Measurements from ENCODE around the gene CCDC51. TPM values are rescaled to one million over a fixed set of nuclear protein-coding genes. Genes with fewer than 3 reads are reported as not detected.

The CCDC51 gene
- total and polyA plus RNA-seq, 2 of the 13 experiments (the other 11 are each of a cell fraction or from before 2014, with no cell fraction given), result 18.1 to 29.4 TPM

DNA sequence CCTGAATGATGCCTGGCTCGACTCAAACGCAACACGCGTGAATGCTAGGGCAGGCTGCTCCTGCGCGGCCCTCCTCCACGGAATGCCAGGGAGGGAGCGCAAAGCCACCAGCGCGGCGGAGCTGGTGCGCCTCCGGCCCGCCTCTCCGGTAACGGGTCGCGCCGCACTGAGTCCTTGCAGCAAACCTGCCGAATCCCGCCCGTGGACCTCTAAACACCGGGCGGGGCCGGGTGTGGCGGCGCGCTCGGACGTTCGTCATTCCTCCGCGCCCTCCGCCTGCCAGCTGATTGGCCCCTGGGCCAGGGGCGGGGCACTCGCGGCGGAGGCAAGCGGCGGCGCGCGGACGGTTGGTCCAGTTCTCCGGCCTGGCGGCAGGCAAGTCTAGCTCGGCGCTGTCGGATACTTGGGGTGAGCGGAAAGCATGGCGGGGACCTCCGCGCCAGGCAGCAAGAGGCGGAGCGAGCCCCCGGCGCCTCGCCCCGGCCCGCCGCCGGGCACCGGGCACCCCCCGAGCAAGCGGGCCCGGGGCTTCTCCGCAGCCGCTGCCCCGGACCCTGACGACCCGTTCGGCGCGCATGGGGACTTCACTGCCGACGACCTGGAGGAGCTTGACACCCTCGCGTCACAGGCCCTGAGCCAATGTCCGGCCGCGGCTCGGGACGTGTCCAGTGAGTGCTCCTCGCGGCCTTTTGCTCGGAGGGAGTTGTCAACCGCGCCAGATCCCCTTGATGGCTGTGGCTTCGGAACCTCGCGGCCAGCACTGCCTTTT is 6.7 kb upstream of the CCDC51 start, which contains the start of gene ATRIP (continued):
- TF ChIP-seq, protein P1, sequence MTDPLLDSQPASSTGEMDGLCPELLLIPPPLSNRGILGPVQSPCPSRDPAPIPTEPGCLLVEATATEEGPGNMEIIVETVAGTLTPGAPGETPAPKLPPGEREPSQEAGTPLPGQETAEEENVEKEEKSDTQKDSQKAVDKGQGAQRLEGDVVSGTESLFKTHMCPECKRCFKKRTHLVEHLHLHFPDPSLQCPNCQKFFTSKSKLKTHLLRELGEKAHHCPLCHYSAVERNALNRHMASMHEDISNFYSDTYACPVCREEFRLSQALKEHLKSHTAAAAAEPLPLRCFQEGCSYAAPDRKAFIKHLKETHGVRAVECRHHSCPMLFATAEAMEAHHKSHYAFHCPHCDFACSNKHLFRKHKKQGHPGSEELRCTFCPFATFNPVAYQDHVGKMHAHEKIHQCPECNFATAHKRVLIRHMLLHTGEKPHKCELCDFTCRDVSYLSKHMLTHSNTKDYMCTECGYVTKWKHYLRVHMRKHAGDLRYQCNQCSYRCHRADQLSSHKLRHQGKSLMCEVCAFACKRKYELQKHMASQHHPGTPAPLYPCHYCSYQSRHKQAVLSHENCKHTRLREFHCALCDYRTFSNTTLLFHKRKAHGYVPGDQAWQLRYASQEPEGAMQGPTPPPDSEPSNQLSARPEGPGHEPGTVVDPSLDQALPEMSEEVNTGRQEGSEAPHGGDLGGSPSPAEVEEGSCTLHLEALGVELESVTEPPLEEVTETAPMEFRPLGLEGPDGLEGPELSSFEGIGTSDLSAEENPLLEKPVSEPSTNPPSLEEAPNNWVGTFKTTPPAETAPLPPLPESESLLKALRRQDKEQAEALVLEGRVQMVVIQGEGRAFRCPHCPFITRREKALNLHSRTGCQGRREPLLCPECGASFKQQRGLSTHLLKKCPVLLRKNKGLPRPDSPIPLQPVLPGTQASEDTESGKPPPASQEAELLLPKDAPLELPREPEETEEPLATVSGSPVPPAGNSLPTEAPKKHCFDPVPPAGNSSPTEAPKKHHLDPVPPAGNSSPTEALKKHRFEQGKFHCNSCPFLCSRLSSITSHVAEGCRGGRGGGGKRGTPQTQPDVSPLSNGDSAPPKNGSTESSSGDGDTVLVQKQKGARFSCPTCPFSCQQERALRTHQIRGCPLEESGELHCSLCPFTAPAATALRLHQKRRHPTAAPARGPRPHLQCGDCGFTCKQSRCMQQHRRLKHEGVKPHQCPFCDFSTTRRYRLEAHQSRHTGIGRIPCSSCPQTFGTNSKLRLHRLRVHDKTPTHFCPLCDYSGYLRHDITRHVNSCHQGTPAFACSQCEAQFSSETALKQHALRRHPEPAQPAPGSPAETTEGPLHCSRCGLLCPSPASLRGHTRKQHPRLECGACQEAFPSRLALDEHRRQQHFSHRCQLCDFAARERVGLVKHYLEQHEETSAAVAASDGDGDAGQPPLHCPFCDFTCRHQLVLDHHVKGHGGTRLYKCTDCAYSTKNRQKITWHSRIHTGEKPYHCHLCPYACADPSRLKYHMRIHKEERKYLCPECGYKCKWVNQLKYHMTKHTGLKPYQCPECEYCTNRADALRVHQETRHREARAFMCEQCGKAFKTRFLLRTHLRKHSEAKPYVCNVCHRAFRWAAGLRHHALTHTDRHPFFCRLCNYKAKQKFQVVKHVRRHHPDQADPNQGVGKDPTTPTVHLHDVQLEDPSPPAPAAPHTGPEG (CRISPR knock-in tag; IDR thresholded peaks at IDR 0.05), result peak; percentile 67; the same call in 1 of the 2 replicates
- TF ChIP-seq KAT2B (IDR thresholded peaks at IDR 0.05; ENCODE audit: borderline replicate concordance, low read depth, low read length), result no peak
- no peak for TF ChIP-seq ZNF790 (CRISPR knock-in tag; IDR thresholded peaks at IDR 0.05; ENCODE audit: borderline replicate concordance)
- peak; percentile 59; the same call in 1 of the 2 replicates for TF ChIP-seq ZNF546 (CRISPR knock-in tag; conservative IDR thresholded peaks at IDR 0.05)
- no peak for TF ChIP-seq ZNF557 (CRISPR knock-in tag; IDR thresholded peaks at IDR 0.05)
- peak; percentile 98 for TF ChIP-seq RBFOX2 (IDR thresholded peaks at IDR 0.05; ENCODE audit: low read depth, low read length)
- TF ChIP-seq ZNF549 (CRISPR knock-in tag; IDR thresholded peaks at IDR 0.05), result no peak
- TF ChIP-seq, protein P2, sequence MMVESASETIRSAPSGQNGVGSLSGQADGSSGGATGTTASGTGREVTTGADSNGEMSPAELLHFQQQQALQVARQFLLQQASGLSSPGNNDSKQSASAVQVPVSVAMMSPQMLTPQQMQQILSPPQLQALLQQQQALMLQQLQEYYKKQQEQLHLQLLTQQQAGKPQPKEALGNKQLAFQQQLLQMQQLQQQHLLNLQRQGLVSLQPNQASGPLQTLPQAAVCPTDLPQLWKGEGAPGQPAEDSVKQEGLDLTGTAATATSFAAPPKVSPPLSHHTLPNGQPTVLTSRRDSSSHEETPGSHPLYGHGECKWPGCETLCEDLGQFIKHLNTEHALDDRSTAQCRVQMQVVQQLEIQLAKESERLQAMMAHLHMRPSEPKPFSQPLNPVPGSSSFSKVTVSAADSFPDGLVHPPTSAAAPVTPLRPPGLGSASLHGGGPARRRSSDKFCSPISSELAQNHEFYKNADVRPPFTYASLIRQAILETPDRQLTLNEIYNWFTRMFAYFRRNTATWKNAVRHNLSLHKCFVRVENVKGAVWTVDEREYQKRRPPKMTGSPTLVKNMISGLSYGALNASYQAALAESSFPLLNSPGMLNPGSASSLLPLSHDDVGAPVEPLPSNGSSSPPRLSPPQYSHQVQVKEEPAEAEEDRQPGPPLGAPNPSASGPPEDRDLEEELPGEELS (CRISPR knock-in tag; IDR thresholded peaks at IDR 0.05), result 0 out of 2 replicates have a peak, but pooled peaks have one; percentile 31
- TF ChIP-seq KLF9 (CRISPR knock-in tag; IDR thresholded peaks at IDR 0.05; ENCODE audit: low read depth), result peak; percentile 73; the same call in 1 of the 2 replicates
- no peak; the same call in 1 of the 2 replicates for TF ChIP-seq ZIK1 (CRISPR knock-in tag; IDR thresholded peaks at IDR 0.05; ENCODE audit: borderline replicate concordance, low read depth)
- TF ChIP-seq, protein P3, sequence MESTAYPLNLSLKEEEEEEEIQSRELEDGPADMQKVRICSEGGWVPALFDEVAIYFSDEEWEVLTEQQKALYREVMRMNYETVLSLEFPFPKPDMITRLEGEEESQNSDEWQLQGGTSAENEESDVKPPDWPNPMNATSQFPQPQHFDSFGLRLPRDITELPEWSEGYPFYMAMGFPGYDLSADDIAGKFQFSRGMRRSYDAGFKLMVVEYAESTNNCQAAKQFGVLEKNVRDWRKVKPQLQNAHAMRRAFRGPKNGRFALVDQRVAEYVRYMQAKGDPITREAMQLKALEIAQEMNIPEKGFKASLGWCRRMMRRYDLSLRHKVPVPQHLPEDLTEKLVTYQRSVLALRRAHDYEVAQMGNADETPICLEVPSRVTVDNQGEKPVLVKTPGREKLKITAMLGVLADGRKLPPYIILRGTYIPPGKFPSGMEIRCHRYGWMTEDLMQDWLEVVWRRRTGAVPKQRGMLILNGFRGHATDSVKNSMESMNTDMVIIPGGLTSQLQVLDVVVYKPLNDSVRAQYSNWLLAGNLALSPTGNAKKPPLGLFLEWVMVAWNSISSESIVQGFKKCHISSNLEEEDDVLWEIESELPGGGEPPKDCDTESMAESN (CRISPR knock-in tag; conservative IDR thresholded peaks at IDR 0.05), result peak; percentile 81
- TF ChIP-seq, protein P4, sequence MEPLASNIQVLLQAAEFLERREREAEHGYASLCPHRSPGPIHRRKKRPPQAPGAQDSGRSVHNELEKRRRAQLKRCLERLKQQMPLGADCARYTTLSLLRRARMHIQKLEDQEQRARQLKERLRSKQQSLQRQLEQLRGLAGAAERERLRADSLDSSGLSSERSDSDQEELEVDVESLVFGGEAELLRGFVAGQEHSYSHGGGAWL (CRISPR knock-in tag; IDR thresholded peaks at IDR 0.05), result peak; percentile 76; the same call in 1 of the 2 replicates
- TF ChIP-seq NCOR1 (IDR thresholded peaks at IDR 0.05; ENCODE audit: borderline replicate concordance, low read length), result no peak
- TF ChIP-seq, protein P5, sequence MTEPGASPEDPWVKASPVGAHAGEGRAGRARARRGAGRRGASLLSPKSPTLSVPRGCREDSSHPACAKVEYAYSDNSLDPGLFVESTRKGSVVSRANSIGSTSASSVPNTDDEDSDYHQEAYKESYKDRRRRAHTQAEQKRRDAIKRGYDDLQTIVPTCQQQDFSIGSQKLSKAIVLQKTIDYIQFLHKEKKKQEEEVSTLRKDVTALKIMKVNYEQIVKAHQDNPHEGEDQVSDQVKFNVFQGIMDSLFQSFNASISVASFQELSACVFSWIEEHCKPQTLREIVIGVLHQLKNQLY (CRISPR knock-in tag; IDR thresholded peaks at IDR 0.05), result no peak
- TF ChIP-seq SP4 (CRISPR knock-in tag; IDR thresholded peaks at IDR 0.05), result peak; percentile 92
- no peak for TF ChIP-seq SOX6 (IDR thresholded peaks at IDR 0.05)
- TF ChIP-seq SOX6 (CRISPR knock-in tag; IDR thresholded peaks at IDR 0.05), result peak; percentile 53
- TF ChIP-seq ZNF317 (CRISPR knock-in tag; IDR thresholded peaks at IDR 0.05), result peak; percentile 66; the same call in 1 of the 2 replicates
- TF ChIP-seq ZBTB1 (CRISPR knock-in tag; IDR thresholded peaks at IDR 0.05; ENCODE audit: borderline replicate concordance), result no peak

All from HepG2 (cell line).